H9 (cell line): Measurements from ENCODE around the gene SYDE1. TPM values are rescaled to one million over a fixed set of nuclear protein-coding genes. Genes with fewer than 3 reads are reported as not detected.
A peak's percentile ranks its signal among the peaks of the same experiment; 100 is the strongest.

Experiments
- DNase-seq: peaks from one replicate; pipeline ENCODE4 v3.0.0-alpha.2; 2017
- H2AFZ ChIP-seq: one replicate; pipeline ENCODE4 v1.6.1; 2013; ENCODE audit warnings: mild to moderate bottlenecking, low read length, control low read depth, moderate library complexity
- H2AK5ac ChIP-seq: 2 replicates; pipeline ENCODE4 v1.6.1; 2013; ENCODE audit warnings: low read length, control low read depth, mixed read lengths; ENCODE audit not compliant: insufficient read length
- H2BK120ac ChIP-seq: one replicate; pipeline ENCODE4 v1.6.1; 2013; ENCODE audit warnings: low read depth, mild to moderate bottlenecking, low read length, control low read depth, inconsistent platforms; ENCODE audit not compliant: poor library complexity, severe bottlenecking
- H2BK12ac ChIP-seq: 2 replicates; pipeline ENCODE4 v1.6.1; 2013; ENCODE audit warnings: low read length, control low read depth, mixed read lengths, low read depth; ENCODE audit not compliant: insufficient read length
- H2BK15ac ChIP-seq: 2 replicates; pipeline ENCODE4 v1.6.1; 2013; ENCODE audit warnings: low read depth, low read length, control low read depth
- H2BK20ac ChIP-seq: one replicate; pipeline ENCODE4 v1.6.1; 2013; ENCODE audit warnings: low read depth, mild to moderate bottlenecking, low read length, control low read depth, inconsistent platforms; ENCODE audit not compliant: poor library complexity, severe bottlenecking
- H2BK5ac ChIP-seq: 2 replicates; pipeline ENCODE4 v1.6.1; 2013; ENCODE audit warnings: low read length, control low read depth, mixed read lengths; ENCODE audit not compliant: insufficient read length
- H3K14ac ChIP-seq: 2 replicates; pipeline ENCODE4 v1.6.1; 2013; ENCODE audit warnings: low read length, control low read depth; ENCODE audit not compliant: insufficient read depth
- H3K18ac ChIP-seq: 2 replicates; pipeline ENCODE4 v1.6.1; 2013; ENCODE audit warnings: low read depth, mild to moderate bottlenecking, mixed read lengths, low read length, control low read depth; ENCODE audit not compliant: insufficient read length
- H3K23ac ChIP-seq: 2 replicates; pipeline ENCODE4 v1.6.1; 2013; ENCODE audit warnings: low read length, control low read depth, mixed read lengths, low read depth; ENCODE audit not compliant: insufficient read length
- H3K23me2 ChIP-seq: 2 replicates; pipeline ENCODE4 v1.6.1; 2013; ENCODE audit warnings: low read depth, mild to moderate bottlenecking, mixed read lengths, low read length, control low read depth; ENCODE audit not compliant: insufficient read length, poor library complexity, severe bottlenecking
- H3K27ac ChIP-seq: 2 replicates; pipeline ENCODE4 v1.5.1; 2013; ENCODE audit warnings: low read length, control low read depth, mixed read lengths, low read depth; ENCODE audit not compliant: insufficient read length
- H3K27me3 ChIP-seq: 2 replicates; pipeline ENCODE4 v1.6.1; 2013; ENCODE audit warnings: low read length, control low read depth, inconsistent platforms; ENCODE audit not compliant: insufficient read depth
- H3K4ac ChIP-seq: 2 replicates; pipeline ENCODE4 v1.6.1; 2013; ENCODE audit warnings: low read depth, mild to moderate bottlenecking, control low read depth, inconsistent platforms, low read length, moderate library complexity
- H3K4me1 ChIP-seq: 2 replicates; pipeline ENCODE4 v1.6.1; 2013; ENCODE audit warnings: low read length, control low read depth, inconsistent platforms; ENCODE audit not compliant: insufficient read depth
- H3K4me2 ChIP-seq: 2 replicates; pipeline ENCODE4 v1.6.1; 2013; ENCODE audit warnings: low read length, control low read depth, mixed read lengths; ENCODE audit not compliant: insufficient read length, insufficient read depth
- H3K56ac ChIP-seq: 2 replicates; pipeline ENCODE4 v1.6.1; 2013; ENCODE audit warnings: low read depth, mild to moderate bottlenecking, mixed read lengths, low read length, control low read depth; ENCODE audit not compliant: insufficient read length
- H3K79me1 ChIP-seq: 2 replicates; pipeline ENCODE4 v1.6.1; 2013; ENCODE audit warnings: low read depth, mild to moderate bottlenecking, moderate library complexity, low read length, control low read depth, inconsistent platforms; ENCODE audit not compliant: insufficient read depth, poor library complexity, severe bottlenecking
- H3K79me2 ChIP-seq: 2 replicates; pipeline ENCODE4 v1.6.1; 2013; ENCODE audit warnings: low read length, control low read depth, inconsistent platforms; ENCODE audit not compliant: insufficient read depth
- H3K9ac ChIP-seq: 2 replicates; pipeline ENCODE4 v1.6.1; 2013; ENCODE audit warnings: low read length, control low read depth, mixed read lengths; ENCODE audit not compliant: insufficient read length; ENCODE audit errors: extremely low read depth
- H3K9me3 ChIP-seq: one replicate; pipeline ENCODE4 v1.6.1; 2013; ENCODE audit warnings: low read depth, low read length, inconsistent platforms; ENCODE audit not compliant: control insufficient read depth
- H3T11ph ChIP-seq: one replicate; pipeline ENCODE4 v1.6.1; 2013; ENCODE audit warnings: mild to moderate bottlenecking, low read length, control low read depth, inconsistent platforms
- H4K20me1 ChIP-seq: one replicate; pipeline ENCODE4 v1.6.1; 2013; ENCODE audit not compliant: control insufficient read depth, insufficient read length, insufficient read depth
- H4K5ac ChIP-seq: 2 replicates; pipeline ENCODE4 v1.6.1; 2013; ENCODE audit warnings: low read depth, mild to moderate bottlenecking, mixed read lengths, low read length, control low read depth; ENCODE audit not compliant: insufficient read length
- H4K8ac ChIP-seq: replicated peaks from 2 replicates; pipeline ENCODE4 v1.6.1; 2013; ENCODE audit warnings: low read length, control low read depth, mixed read lengths, low read depth; ENCODE audit not compliant: insufficient read length
- H4K91ac ChIP-seq: 2 replicates; pipeline ENCODE4 v1.6.1; 2013; ENCODE audit warnings: low read depth, mild to moderate bottlenecking, moderate library complexity, mixed read lengths, low read length, control low read depth; ENCODE audit not compliant: insufficient read length
- H3K27ac Mint-ChIP-seq, 3 experiments: 2 replicates in 2 of 3; 3 replicates in 1 of 3; pipeline ENCODE4 v1.8.0; 2020 to 2021; ENCODE audit warnings: mixed read lengths in 3 of 3, mild to moderate bottlenecking in 1 of 3, moderate library complexity in 1 of 3
- H3K27me3 Mint-ChIP-seq: 2 replicates; pipeline ENCODE4 v1.8.0; 2021; ENCODE audit warnings: low read depth, mild to moderate bottlenecking, moderate library complexity, mixed read lengths
- H3K36me3 Mint-ChIP-seq, 3 experiments: 2 replicates in 2 of 3; 3 replicates in 1 of 3; pipeline ENCODE4 v1.8.0; 2020 to 2021; ENCODE audit warnings: low read depth in 3 of 3, mixed read lengths in 3 of 3; ENCODE audit not compliant: insufficient read depth in 1 of 3
- H3K4me1 Mint-ChIP-seq, 2 experiments: 2 replicates each; pipeline ENCODE4 v1.8.0; 2020; ENCODE audit warnings: mixed read lengths in 2 of 2
- H3K4me3 Mint-ChIP-seq, 2 experiments: 2 replicates in 1 of 2; 3 replicates in 1 of 2; pipeline ENCODE4 v1.8.0; 2020 to 2021; ENCODE audit warnings: mild to moderate bottlenecking in 2 of 2, mixed read lengths in 2 of 2, moderate library complexity in 1 of 2
- H3K9me3 Mint-ChIP-seq, 2 experiments: 2 replicates in 1 of 2; 3 replicates in 1 of 2; pipeline ENCODE4 v1.8.0; 2020; ENCODE audit warnings: mild to moderate bottlenecking in 2 of 2, mixed read lengths in 2 of 2, moderate library complexity in 1 of 2
- CTCF ChIP-seq: fragments of 200-600 bp; sonication (generic); conservative IDR thresholded peaks from 3 replicates; pipeline ENCODE4 v1.8.0; 2021; ENCODE audit warnings: antibody characterized with exemption, mild to moderate bottlenecking
- WGBS: extraction: QIAGEN DNeasy Blood & Tissue Kit; methylation state at CpG from one replicate; pipeline ENCODE4 v1.1.7; 2013; ENCODE audit warnings: missing lambda C conversion rate, low lambda C conversion rate, mixed read lengths; ENCODE audit not compliant: insufficient read length; ENCODE audit errors: extremely low coverage; 5-methylcytosine and 5-hydroxymethylcytosine counted together
- total RNA-seq: library from RNA; stranded (reverse); gene quantifications from 2 replicates; pipeline ENCODE4 v1.2.1, GENCODE V29; 2021

Gene SYDE1
- total RNA-seq, 1 experiment from 2014 or later, result 21.4 TPM

- Mint-ChIP-seq H3K4me3 (no peak overlapping the region), H3K9me3 (no peaks in the 10 kb centered on the region; a peak in 2 of 5 replicates)
- peak; percentile 49; the same call in 2 of the 3 replicates for TF ChIP-seq CTCF
These were observed 13.2 kb downstream of the SYDE1 start for GRCh38 chr19:15120135-15121026.

More at GRCh38 chr19:15120135-15121026, 13.2 kb downstream of the SYDE1 start:
- Histone ChIP-seq H3T11ph (no peak overlapping the region), H3K56ac (no peak overlapping the region), H3K27me3 (no peaks in the 10 kb centered on the region), H4K5ac (no peak overlapping the region), H3K79me1 (peaks cover 3% of the 10 kb centered on the region), H3K23ac (no peak overlapping the region), H2AFZ (no peak overlapping the region), H3K18ac (no peak overlapping the region), H2BK20ac (no peak overlapping the region), H3K23me2 (peaks cover 7% of the 10 kb centered on the region), H3K9ac (no peak overlapping the region), H3K9me3 (no peaks in the 10 kb centered on the region), H4K8ac (no peak overlapping the region), H4K20me1 (no peaks in the 10 kb centered on the region), H3K4me1 (no peaks in the 10 kb centered on the region), H2BK120ac (no peak overlapping the region), H3K79me2 (no peaks in the 10 kb centered on the region; the same call in 1 of the 2 replicates), H2BK5ac (no peak overlapping the region), H2BK12ac (no peak overlapping the region), H3K4ac (no peak overlapping the region), H2AK5ac (no peak overlapping the region), H3K14ac (no peak overlapping the region), H3K4me2 (no peak overlapping the region), H2BK15ac (no peak overlapping the region), H4K91ac (no peak overlapping the region), H3K27ac (no peak overlapping the region)
- WGBS, result no CpG with 5 or more reads among the region's 14 CpGs
- Mint-ChIP-seq H3K36me3 (peaks cover 47 to 74% (median 74%) of the 10 kb centered on the region in 3 experiments; a peak in 6 of 7 replicates), H3K27ac (no peak overlapping the region), H3K27me3 (no peaks in the 10 kb centered on the region), H3K4me1 (peaks cover 7% of the 10 kb centered on the region in 2 experiments)
- DNase-seq, result peak; percentile 46
